GM12874 (cell line): ENCODE data around the gene ATP13A4.

Experiments used
- TF ChIP-seq, protein P1 (sequence below): IDR thresholded peaks from 2 replicates; pipeline ENCODE4 v1.5.1; 2011; ENCODE audit warnings: low read depth, mild to moderate bottlenecking, control low read depth, low read length, moderate library complexity; ENCODE audit not compliant: insufficient read depth

ATP13A4 gene

DNA sequence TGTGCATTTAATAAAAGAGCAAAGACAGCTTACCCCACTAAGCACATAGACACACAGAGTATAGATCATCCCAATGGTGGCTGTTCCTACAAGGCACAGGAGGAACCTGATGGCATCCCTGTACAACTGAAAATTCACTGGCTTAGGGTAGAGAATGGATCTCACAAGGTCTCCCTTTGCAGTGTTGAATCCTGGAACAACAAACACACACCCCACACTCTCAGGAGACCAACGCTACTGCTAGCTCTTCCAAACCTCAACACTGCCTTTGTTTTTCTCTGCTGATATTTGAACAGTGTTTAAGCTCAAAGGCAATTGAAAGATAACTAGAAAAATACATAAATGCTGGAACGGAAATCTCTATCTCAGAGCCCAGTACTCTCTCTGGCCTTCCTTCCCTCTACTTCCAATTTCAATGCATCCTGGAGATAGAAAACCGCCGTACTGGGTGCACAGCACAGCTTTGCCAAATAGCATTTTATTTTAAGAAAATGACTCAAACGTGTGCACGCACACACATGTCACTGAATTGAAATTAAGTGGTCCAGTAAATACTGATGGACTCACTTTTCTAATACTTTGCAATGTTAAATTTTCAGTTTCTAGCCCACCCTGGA, 88.6 kb downstream of the ATP13A4 start:
- TF ChIP-seq, protein P1, sequence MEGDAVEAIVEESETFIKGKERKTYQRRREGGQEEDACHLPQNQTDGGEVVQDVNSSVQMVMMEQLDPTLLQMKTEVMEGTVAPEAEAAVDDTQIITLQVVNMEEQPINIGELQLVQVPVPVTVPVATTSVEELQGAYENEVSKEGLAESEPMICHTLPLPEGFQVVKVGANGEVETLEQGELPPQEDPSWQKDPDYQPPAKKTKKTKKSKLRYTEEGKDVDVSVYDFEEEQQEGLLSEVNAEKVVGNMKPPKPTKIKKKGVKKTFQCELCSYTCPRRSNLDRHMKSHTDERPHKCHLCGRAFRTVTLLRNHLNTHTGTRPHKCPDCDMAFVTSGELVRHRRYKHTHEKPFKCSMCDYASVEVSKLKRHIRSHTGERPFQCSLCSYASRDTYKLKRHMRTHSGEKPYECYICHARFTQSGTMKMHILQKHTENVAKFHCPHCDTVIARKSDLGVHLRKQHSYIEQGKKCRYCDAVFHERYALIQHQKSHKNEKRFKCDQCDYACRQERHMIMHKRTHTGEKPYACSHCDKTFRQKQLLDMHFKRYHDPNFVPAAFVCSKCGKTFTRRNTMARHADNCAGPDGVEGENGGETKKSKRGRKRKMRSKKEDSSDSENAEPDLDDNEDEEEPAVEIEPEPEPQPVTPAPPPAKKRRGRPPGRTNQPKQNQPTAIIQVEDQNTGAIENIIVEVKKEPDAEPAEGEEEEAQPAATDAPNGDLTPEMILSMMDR = no peak

DNA sequence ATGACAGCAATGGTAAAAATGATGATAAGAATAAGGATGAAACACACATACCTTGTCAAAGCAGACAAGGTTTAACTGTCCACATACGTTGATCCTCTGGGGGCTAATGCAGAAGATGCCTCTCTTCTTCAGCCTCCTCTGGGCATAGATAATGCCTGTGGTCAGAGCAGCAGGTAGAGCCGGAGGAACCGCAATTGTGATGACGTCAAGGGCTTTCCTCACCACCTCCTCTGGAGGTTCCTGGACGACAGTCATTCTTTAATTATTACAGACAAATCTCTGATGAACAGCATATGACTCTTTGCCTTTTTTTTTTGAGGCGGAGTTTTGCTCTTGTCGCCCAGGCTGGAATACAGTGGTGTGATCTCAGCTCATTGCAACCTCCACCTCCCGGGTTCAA, 89.8 kb downstream of the ATP13A4 start:
- TF ChIP-seq, protein P1 = no peak

DNA sequence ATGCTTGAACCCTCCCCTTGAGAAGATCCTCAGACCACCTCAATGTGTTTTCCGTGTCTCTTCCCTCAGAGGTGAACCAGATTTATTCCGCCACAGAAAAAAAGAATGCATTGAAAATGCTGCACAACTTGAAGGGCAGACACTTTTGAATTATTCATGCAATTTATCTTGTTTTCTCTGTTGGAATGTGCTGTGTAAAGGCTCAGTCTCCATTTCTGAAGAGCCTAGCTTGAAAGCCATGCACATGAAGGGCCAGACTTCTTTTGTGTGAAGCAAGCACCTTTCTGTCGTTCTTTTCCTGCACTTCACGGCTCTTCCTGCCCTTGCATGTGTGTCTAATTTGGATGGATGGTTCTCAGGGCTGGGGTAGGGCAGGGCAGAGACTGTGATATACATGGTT, 97.2 kb downstream of the ATP13A4 start:
- TF ChIP-seq, protein P1 = no peak

DNA sequence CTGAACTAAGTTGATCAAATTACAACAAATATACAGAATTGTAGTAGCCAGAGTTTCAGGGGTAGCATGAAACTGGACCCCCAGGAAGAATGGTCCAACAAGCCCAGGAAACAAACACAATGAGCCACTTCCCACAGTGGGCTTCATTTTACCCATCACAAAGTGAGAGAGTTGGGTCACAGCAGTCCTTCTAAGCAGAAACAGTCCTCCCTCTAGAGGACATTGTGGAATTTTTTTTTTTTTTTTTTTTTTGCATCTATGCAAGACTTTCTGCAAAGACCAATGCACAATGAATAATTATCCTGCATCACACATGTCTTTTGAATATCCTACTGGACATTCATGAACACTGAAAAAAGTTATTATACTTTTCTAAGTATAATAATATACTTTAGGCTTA, 102.4 kb downstream of the ATP13A4 start:
- TF ChIP-seq, protein P1 = no peak

DNA sequence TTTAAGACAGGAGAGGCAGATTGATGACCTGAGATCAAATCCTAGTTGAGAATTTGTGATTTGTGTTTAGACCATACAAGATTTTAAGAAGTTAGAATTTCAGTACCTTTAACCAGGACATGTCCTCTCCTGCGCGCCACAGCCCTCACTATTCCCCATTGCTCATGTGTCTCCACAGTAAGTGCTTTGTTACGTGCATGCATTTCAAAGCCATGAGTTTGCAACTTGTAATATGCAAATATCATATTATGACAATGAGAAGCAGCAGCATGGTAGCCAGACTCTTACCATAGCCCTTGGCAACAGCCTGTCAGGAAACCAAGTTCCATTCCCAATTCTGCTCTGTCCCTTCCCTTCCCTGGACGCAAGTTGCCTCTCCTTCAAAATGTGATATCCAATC, 102.8 kb downstream of the ATP13A4 start:
- TF ChIP-seq, protein P1 = no peak

DNA sequence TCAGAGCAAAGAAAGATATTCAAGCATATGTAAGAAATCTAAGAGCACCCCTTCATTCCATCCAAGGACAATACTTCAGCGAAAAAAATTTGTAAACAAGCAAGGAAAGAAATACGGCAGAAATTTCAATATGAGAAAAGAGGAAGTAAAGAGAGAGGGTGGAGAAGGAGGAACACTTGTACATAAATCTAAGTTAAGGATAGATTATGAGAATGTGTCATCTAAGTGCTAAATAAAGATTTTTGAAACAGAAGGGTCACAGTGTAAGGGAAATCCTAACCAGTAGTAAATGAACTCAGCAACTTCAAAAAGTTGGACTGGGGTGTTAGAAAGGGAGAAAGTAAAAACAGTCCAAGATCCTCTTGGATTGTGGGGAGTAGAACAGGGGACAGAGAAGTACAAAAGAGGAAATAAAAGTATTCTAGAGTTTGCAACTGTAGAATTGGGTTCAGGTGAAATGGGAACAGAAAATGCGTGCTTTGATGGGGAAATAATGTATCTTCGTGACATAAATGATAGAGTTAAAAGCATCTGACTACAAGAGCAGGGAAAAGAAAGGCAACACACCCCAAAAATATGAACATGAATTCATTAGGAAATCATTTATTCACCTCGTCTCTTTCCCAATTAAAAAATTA, 107.6 kb downstream of the ATP13A4 start:
- TF ChIP-seq, protein P1 = no peak

DNA sequence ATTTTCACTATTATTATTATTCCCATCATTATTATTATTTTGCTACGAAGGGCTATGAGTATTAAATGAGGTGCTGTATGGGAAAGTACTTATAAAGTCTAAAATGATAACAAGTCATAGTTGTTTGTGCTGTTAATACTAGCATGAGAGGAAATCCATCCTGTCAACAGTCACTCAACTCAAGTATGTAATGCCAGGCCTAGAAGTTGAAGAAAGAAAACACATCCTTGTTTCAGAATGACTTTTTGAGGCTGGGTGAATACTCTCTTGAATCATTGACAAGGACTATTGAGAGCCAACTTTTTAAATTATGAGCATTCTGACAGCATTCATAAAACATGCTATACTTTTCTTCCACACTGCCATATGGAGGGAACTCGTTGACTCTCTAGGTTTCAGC, 115.3 kb downstream of the ATP13A4 start:
- TF ChIP-seq, protein P1 = no peak
